Measurements from ENCODE around the gene MAD1L1.
A peak's percentile ranks its signal among the peaks of the same experiment; 100 is the strongest.

MAD1L1 gene

GRCh38 chr7:2152646-2153045, 80.1 kb downstream of the MAD1L1 start:
- no peak for DNase-seq

- no peak for DNase-seq
Observed at GRCh38 chr7:2151801-2152612, 80.7 kb downstream of the MAD1L1 start.

- DNase-seq, result no peak
Observed at GRCh38 chr7:2151237-2151636, 81.5 kb downstream of the MAD1L1 start.

- no peak for DNase-seq
Observed at GRCh38 chr7:2150445-2150815, 82.3 kb downstream of the MAD1L1 start.

- DNase-seq, result no peak
Observed at GRCh38 chr7:2149672-2150444, 82.9 kb downstream of the MAD1L1 start.

GRCh38 chr7:2148814-2149213, 83.9 kb downstream of the MAD1L1 start:
- no peak for DNase-seq

GRCh38 chr7:2148189-2148588, 84.6 kb downstream of the MAD1L1 start:
- no peak for DNase-seq

- no peak for DNase-seq
Observed at GRCh38 chr7:2146676-2147472, 85.9 kb downstream of the MAD1L1 start.

GRCh38 chr7:2145835-2146580, 86.7 kb downstream of the MAD1L1 start:
- no peak for DNase-seq

- DNase-seq, result no peak
Observed at GRCh38 chr7:2144926-2145325, 87.8 kb downstream of the MAD1L1 start.

- no peak for DNase-seq
Observed at GRCh38 chr7:2143981-2144595, 88.7 kb downstream of the MAD1L1 start.

- DNase-seq, result no peak
Observed at GRCh38 chr7:2143450-2143849, 89.3 kb downstream of the MAD1L1 start.

- no peak for DNase-seq
Observed at GRCh38 chr7:2142386-2142785, 90.4 kb downstream of the MAD1L1 start.

GRCh38 chr7:2141651-2142050, 91.1 kb downstream of the MAD1L1 start:
- no peak for DNase-seq

- DNase-seq, result no peak
Observed at GRCh38 chr7:2141021-2141410, 91.7 kb downstream of the MAD1L1 start.

GRCh38 chr7:2140216-2141020, 92.3 kb downstream of the MAD1L1 start:
- no peak for DNase-seq

- DNase-seq, result no peak
Observed at GRCh38 chr7:2139004-2139699, 93.6 kb downstream of the MAD1L1 start.

- DNase-seq, result peak; percentile 55 to 60
Observed at GRCh38 chr7:2138146-2138765, 94.5 kb downstream of the MAD1L1 start.

- no peak for DNase-seq
Observed at GRCh38 chr7:2134740-2135139, 98.0 kb downstream of the MAD1L1 start.

- DNase-seq, result no peak
Observed at GRCh38 chr7:2132243-2132642, 100.5 kb downstream of the MAD1L1 start.

Measured in stimulated activated CD4-positive, alpha-beta T cell treated with anti-CD3 and anti-CD28 coated beads, Interleukin-2, amount 100 ng/mL, for 24 hours (primary cell).